ENCODE results near the gene SLFNL1. TPM values are rescaled to one million over a fixed set of nuclear protein-coding genes. Genes with fewer than 3 reads are reported as not detected.

SLFNL1 gene
- total RNA-seq, 2 experiments from 2014 or later, result 0.55 to 0.60 TPM

DNA sequence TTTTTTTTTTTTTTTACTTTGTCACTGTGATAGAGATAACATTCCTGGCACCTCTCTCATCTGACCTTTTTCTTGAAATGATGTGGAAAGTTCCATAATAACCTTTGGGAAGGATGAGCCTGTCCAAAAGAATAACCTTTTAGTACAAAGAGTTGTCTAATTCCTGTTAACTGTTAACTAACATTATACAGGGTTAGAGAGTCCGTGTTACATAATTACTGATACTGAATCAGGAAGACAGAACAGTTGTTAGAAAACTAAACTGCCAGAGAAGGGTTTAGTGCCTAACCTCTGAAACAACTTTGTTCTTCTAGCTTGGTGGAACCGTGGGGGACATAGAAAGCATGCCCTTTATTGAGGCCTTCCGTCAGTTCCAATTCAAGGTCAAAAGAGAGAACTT lies 33.2 kb downstream of the SLFNL1 start:
- ATAC-seq (ENCODE audit: low read depth) (no peak), DNase-seq (no peak)
- POLR2A ChIA-PET, result no interaction called here
- peaks cover 47% of the 10 kb centered on the region for H3K36me3 Mint-ChIP-seq
- no peaks in the 10 kb centered on the region for H3K9me3 Mint-ChIP-seq
- no peak overlapping the region for H3K4me3 Mint-ChIP-seq
- H3K27ac Mint-ChIP-seq, result no peak overlapping the region
- peaks cover 12% of the 10 kb centered on the region for H3K4me1 Mint-ChIP-seq
- H3K27me3 Mint-ChIP-seq, result no peaks in the 10 kb centered on the region

GRCh38 chr1:40987439-40988276 lies 33.9 kb downstream of the SLFNL1 start:
- Mint-ChIP-seq H3K27ac (no peak overlapping the region), H3K4me1 (peaks cover 15% of the 10 kb centered on the region), H3K27me3 (no peaks in the 10 kb centered on the region), H3K4me3 (no peak overlapping the region), H3K9me3 (no peaks in the 10 kb centered on the region), H3K36me3 (peaks cover 49% of the 10 kb centered on the region)
- ATAC-seq (ENCODE audit: low read depth) (no peak), DNase-seq (no peak)
- POLR2A ChIA-PET, result no interaction called here

DNA sequence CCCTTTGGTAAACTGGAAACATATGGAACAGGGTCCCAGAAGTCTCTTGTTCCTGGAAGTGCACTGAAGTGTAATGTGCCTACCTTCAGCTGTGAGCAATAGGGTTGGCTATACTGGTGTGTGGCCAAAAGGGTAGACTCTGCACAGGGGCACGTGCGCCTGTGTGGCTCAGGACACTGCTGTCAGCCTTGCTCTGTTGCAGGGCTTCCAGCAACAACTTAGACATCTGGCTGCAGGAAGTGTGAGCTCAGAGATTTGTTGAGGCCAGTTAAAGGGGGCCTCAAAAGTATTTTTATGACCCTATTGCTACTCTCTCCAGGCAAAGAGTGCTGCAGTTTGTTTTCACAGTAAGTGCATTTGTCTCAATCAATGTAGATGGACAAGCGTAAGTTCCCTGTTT lies 34.6 kb downstream of the SLFNL1 start:
- H3K4me1 Mint-ChIP-seq, result peaks cover 19% of the 10 kb centered on the region
- H3K27ac Mint-ChIP-seq, result no peak overlapping the region
- peaks cover 44% of the 10 kb centered on the region for H3K36me3 Mint-ChIP-seq
- ATAC-seq (ENCODE audit: low read depth) (no peak), DNase-seq (no peak)
- H3K4me3 Mint-ChIP-seq, result no peak overlapping the region
- no peaks in the 10 kb centered on the region for H3K27me3 Mint-ChIP-seq
- POLR2A ChIA-PET, result interaction anchor here (1.3 kb wide), 1 partner anchor 17 kb away, joined by 5 read pairs; no protein-coding TSS in a partner anchor
- H3K9me3 Mint-ChIP-seq, result no peaks in the 10 kb centered on the region

DNA sequence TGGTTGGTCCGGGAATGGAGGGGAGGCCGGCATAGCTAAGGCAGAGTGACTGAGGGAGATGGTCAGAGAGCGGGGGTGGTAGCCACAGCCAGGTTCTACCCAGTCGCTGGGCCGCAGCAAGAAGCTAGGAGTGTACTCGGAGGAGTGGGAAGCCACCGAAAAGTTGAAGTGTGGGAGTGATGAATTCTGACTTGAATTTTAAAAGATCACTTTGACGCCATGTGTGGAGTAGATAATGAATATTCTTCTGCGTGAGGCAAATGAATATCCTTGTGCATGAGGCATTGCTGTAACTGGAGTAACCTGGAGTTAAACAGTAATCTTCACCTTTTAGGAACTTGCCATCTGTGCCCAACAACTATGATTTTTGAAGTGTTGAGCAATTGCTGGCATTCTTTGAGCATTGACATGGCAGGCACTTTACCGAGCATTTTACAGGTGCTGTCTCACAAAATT lies 35.2 kb downstream of the SLFNL1 start:
- POLR2A ChIA-PET, result interaction anchor here (1.3 kb wide), 1 partner anchor 17 kb away, joined by 5 read pairs; no protein-coding TSS in a partner anchor
- Mint-ChIP-seq H3K9me3 (no peaks in the 10 kb centered on the region), H3K27ac (no peak overlapping the region), H3K36me3 (peaks cover 40% of the 10 kb centered on the region), H3K4me3 (no peak overlapping the region), H3K27me3 (no peaks in the 10 kb centered on the region), H3K4me1 (peaks cover 22% of the 10 kb centered on the region)
- DNase-seq (no peak), ATAC-seq (ENCODE audit: low read depth) (no peak)

- H3K4me1 Mint-ChIP-seq, result peaks cover 27% of the 10 kb centered on the region
- H3K27me3 Mint-ChIP-seq, result no peaks in the 10 kb centered on the region
- H3K4me3 Mint-ChIP-seq, result no peak overlapping the region
- H3K27ac Mint-ChIP-seq, result no peak overlapping the region
- H3K9me3 Mint-ChIP-seq, result no peaks in the 10 kb centered on the region
- peaks cover 43% of the 10 kb centered on the region for H3K36me3 Mint-ChIP-seq
- POLR2A ChIA-PET, result interaction anchor here (1.3 to 1.4 kb wide), 2 partner anchors 18 kb away, joined by 3 to 5 read pairs; no protein-coding TSS in a partner anchor
- ATAC-seq (ENCODE audit: low read depth), result no peak
- no peak for DNase-seq
These were observed 35.6 kb downstream of the SLFNL1 start for GRCh38 chr1:40985875-40986274.

- Mint-ChIP-seq H3K4me1 (peaks cover 31% of the 10 kb centered on the region), H3K27me3 (no peaks in the 10 kb centered on the region), H3K9me3 (no peaks in the 10 kb centered on the region), H3K4me3 (no peak overlapping the region), H3K36me3 (peaks cover 42% of the 10 kb centered on the region), H3K27ac (no peak overlapping the region)
- POLR2A ChIA-PET, result interaction anchor here (1.4 kb wide), 1 partner anchor 18 kb away, joined by 3 read pairs; no protein-coding TSS in a partner anchor
- DNase-seq (no peak), ATAC-seq (ENCODE audit: low read depth) (no peak)
These were observed 36.4 kb downstream of the SLFNL1 start for GRCh38 chr1:40985161-40985560.

DNA sequence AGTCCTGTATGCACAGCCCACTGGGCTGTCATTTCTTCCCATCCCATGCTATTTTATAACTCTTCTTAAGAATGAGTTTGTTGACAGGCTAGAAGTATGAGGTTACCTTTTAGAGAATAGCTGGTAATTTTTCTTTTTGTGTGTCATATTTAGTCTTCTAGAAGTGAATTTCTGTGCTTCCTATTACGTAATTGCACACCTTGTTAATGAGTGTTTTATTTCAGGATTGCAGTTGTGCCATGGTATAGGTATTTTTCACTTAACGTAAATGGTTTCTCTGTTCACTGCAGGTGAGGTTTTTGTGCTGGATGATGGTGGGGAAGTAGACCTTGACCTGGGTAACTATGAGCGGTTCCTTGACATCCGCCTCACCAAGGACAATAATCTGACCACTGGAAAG lies 37.0 kb downstream of the SLFNL1 start:
- Mint-ChIP-seq H3K9me3 (no peaks in the 10 kb centered on the region), H3K4me1 (peaks cover 31% of the 10 kb centered on the region), H3K36me3 (peaks cover 39% of the 10 kb centered on the region), H3K27ac (no peak overlapping the region), H3K27me3 (no peaks in the 10 kb centered on the region), H3K4me3 (no peak overlapping the region)
- DNase-seq (no peak), ATAC-seq (ENCODE audit: low read depth) (no peak)
- POLR2A ChIA-PET, result interaction anchor here (1.4 kb wide), 1 partner anchor 19 kb away, joined by 3 read pairs; no protein-coding TSS in a partner anchor

DNA sequence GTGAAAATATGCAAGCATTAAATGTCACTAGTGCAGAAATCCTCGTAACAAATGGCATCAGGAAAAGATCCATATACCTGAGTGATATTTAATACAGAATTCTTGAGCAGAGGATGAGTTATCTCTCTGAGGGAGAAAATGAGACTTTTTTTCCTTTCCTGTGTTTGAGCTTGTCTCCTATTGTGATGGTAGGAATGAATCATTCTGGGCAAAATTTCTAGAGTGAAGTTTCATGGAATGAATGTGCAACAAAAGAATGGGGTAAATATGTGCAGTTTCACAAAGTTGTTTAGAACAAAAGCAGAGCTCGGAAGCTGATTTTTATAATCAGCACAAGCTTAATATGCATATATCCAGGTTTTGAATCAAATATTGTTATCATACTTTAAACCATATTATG lies 37.5 kb downstream of the SLFNL1 start:
- no peak for DNase-seq
- Mint-ChIP-seq H3K4me1 (peaks cover 31% of the 10 kb centered on the region), H3K27ac (no peak overlapping the region), H3K27me3 (no peaks in the 10 kb centered on the region), H3K9me3 (no peaks in the 10 kb centered on the region), H3K36me3 (peaks cover 36% of the 10 kb centered on the region), H3K4me3 (no peak overlapping the region)
- no peak for ATAC-seq (ENCODE audit: low read depth)
- POLR2A ChIA-PET, result no interaction called here

GRCh38 chr1:40983286-40983685 lies 38.2 kb downstream of the SLFNL1 start:
- POLR2A ChIA-PET, result no interaction called here
- H3K36me3 Mint-ChIP-seq, result peaks cover 28% of the 10 kb centered on the region
- DNase-seq (no peak), ATAC-seq (ENCODE audit: low read depth) (no peak)
- H3K4me3 Mint-ChIP-seq, result no peak overlapping the region
- H3K9me3 Mint-ChIP-seq, result no peaks in the 10 kb centered on the region
- H3K4me1 Mint-ChIP-seq, result peaks cover 34% of the 10 kb centered on the region
- H3K27ac Mint-ChIP-seq, result no peak overlapping the region
- no peaks in the 10 kb centered on the region for H3K27me3 Mint-ChIP-seq

- Mint-ChIP-seq H3K4me1 (peaks cover 34% of the 10 kb centered on the region), H3K4me3 (no peak overlapping the region), H3K27me3 (no peaks in the 10 kb centered on the region), H3K9me3 (no peaks in the 10 kb centered on the region), H3K27ac (no peak overlapping the region), H3K36me3 (peaks cover 27% of the 10 kb centered on the region)
- no peak for DNase-seq
- POLR2A ChIA-PET, result interaction anchor here (0.9 kb wide), 1 partner anchor 9 kb away, joined by 3 read pairs; no protein-coding TSS in a partner anchor
- ATAC-seq (ENCODE audit: low read depth), result no peak
These were observed 38.8 kb downstream of the SLFNL1 start for GRCh38 chr1:40982721-40983120.

GRCh38 chr1:40981691-40982448 lies 39.7 kb downstream of the SLFNL1 start:
- DNase-seq, result no peak
- Mint-ChIP-seq H3K4me1 (peaks cover 37% of the 10 kb centered on the region), H3K27ac (peak overlapping the region; percentile 68), H3K9me3 (no peaks in the 10 kb centered on the region), H3K36me3 (peaks cover 19% of the 10 kb centered on the region), H3K27me3 (no peaks in the 10 kb centered on the region), H3K4me3 (peak overlapping the region; percentile 93)
- no peak for ATAC-seq (ENCODE audit: low read depth)
- POLR2A ChIA-PET, result interaction anchor here (0.9 kb wide), 1 partner anchor 10 kb away, joined by 3 read pairs; no protein-coding TSS in a partner anchor

GRCh38 chr1:40980453-40981121 lies 40.9 kb downstream of the SLFNL1 start:
- peaks cover 40% of the 10 kb centered on the region for H3K4me1 Mint-ChIP-seq
- H3K9me3 Mint-ChIP-seq, result no peaks in the 10 kb centered on the region
- peak; percentile 8 for ATAC-seq (ENCODE audit: low read depth)
- H3K27ac Mint-ChIP-seq, result peak overlapping the region; percentile 95
- no peaks in the 10 kb centered on the region for H3K27me3 Mint-ChIP-seq
- H3K36me3 Mint-ChIP-seq, result peaks cover 19% of the 10 kb centered on the region
- POLR2A ChIA-PET, result interaction anchor here (0.6 to 2.7 kb wide), 19 partner anchors 10 to 1787 kb away, joined by 3 to 28 read pairs (median 3); partner anchors contain the start of genes C1orf50, CITED4, EXO5 and NFYC
- DNase-seq, result peak; percentile 47
- peak overlapping the region; percentile 93 for H3K4me3 Mint-ChIP-seq

- Mint-ChIP-seq H3K36me3 (peaks cover 19% of the 10 kb centered on the region), H3K27ac (peak overlapping the region; percentile 95), H3K27me3 (no peaks in the 10 kb centered on the region), H3K4me3 (peak overlapping the region; percentile 93), H3K9me3 (no peaks in the 10 kb centered on the region), H3K4me1 (peaks cover 40% of the 10 kb centered on the region)
- POLR2A ChIA-PET, result interaction anchor here (0.6 to 2.7 kb wide), 21 partner anchors 11 to 1787 kb away, joined by 3 to 28 read pairs (median 3); partner anchors contain the start of genes C1orf50, CITED4, EXO5 and NFYC
- peak; percentile 23 for ATAC-seq (ENCODE audit: low read depth)
- no peak for DNase-seq
These were observed 41.5 kb downstream of the SLFNL1 start for GRCh38 chr1:40980068-40980452.
